CD4-positive, CD25-positive, alpha-beta regulatory T cell (primary cell): ENCODE data around the gene HCN2. TPM values are rescaled to one million over a fixed set of nuclear protein-coding genes. Genes with fewer than 3 reads are reported as not detected.

ENCODE experiments used
- ATAC-seq, 2 donors: fragments of 150-1000 bp; cut with Tn5 transposase; one replicate each; pipeline ENCODE4 v1.10.0; 2021; ENCODE audit warnings: low read depth in 2 of 2, moderate number of reproducible peaks in 2 of 2, moderate library complexity in 1 of 2
- DNase-seq, 3 donors: peaks; one replicate each; pipeline versions ENCODE4 v3.0.0 to v3.0.0-alpha.2; 2012 to 2022; ENCODE audit warnings: mixed read lengths in 1 of 3
- H3K27ac ChIP-seq: one replicate; pipeline ENCODE4 v1.7.0; 2013; ENCODE audit warnings: mild to moderate bottlenecking, low read length; ENCODE audit not compliant: insufficient read depth, poor library complexity, severe bottlenecking
- H3K27me3 ChIP-seq: one replicate; pipeline ENCODE4 v1.7.0; 2013; ENCODE audit warnings: low read length; ENCODE audit not compliant: control insufficient read depth, insufficient read depth
- H3K36me3 ChIP-seq: one replicate; pipeline ENCODE4 v1.7.0; 2013; ENCODE audit warnings: mild to moderate bottlenecking, low read length, moderate library complexity; ENCODE audit not compliant: control insufficient read depth, insufficient read depth
- H3K4me1 ChIP-seq: 2 replicates; pipeline ENCODE4 v1.7.0; 2013; ENCODE audit warnings: mild to moderate bottlenecking, low read length; ENCODE audit not compliant: insufficient read depth, control insufficient read depth, poor library complexity, severe bottlenecking
- H3K4me3 ChIP-seq: one replicate; pipeline ENCODE4 v1.7.0; 2013; ENCODE audit warnings: low read depth, mild to moderate bottlenecking, low read length, moderate library complexity
- H3K9me3 ChIP-seq, 2 experiments: 1 replicate in 1 of 2; 2 replicates in 1 of 2; pipeline ENCODE4 v1.7.0; 2013; ENCODE audit warnings: low read length in 2 of 2, mild to moderate bottlenecking in 1 of 2, moderate library complexity in 1 of 2; ENCODE audit not compliant: control insufficient read depth in 2 of 2
- H3K27ac Mint-ChIP-seq, 3 donors: one replicate each; pipeline ENCODE4 v1.8.0; 2020 to 2022; ENCODE audit warnings: mild to moderate bottlenecking in 3 of 3, mixed read lengths in 3 of 3, moderate library complexity in 2 of 3
- H3K27me3 Mint-ChIP-seq: one replicate; pipeline ENCODE4 v1.8.0; 2022; ENCODE audit warnings: mild to moderate bottlenecking, mixed read lengths
- H3K36me3 Mint-ChIP-seq: one replicate; pipeline ENCODE4 v1.8.0; 2020; ENCODE audit warnings: mixed read lengths
- H3K4me1 Mint-ChIP-seq, 4 donors: one replicate each; pipeline ENCODE4 v1.8.0; 2020 to 2022; ENCODE audit warnings: mixed read lengths in 4 of 4, mild to moderate bottlenecking in 1 of 4
- H3K4me3 Mint-ChIP-seq, 4 donors: one replicate each; pipeline ENCODE4 v1.8.0; 2020 to 2022; ENCODE audit warnings: mild to moderate bottlenecking in 4 of 4, mixed read lengths in 4 of 4, moderate library complexity in 3 of 4
- H3K9me3 Mint-ChIP-seq, 7 donors: one replicate each; pipeline ENCODE4 v1.8.0; 2020 to 2022; ENCODE audit warnings: mixed read lengths in 7 of 7, mild to moderate bottlenecking in 3 of 7, moderate library complexity in 2 of 7
- polyA plus RNA-seq, 4 donors: library from polyadenylated mRNA; unstranded; fragments of 300-500 nt; fragmentation: Illumina TruSeq; gene quantifications; one replicate each; pipeline ENCODE4 v1.2.3, GENCODE V29; 2021
- total RNA-seq: library from RNA; stranded (reverse); gene quantifications from one replicate; pipeline ENCODE4 v1.2.3, GENCODE V29; 2022

HCN2 gene
- total and polyA plus RNA-seq, 5 donors from 2014 or later: 1.2 TPM; not detected in 4

DNA sequence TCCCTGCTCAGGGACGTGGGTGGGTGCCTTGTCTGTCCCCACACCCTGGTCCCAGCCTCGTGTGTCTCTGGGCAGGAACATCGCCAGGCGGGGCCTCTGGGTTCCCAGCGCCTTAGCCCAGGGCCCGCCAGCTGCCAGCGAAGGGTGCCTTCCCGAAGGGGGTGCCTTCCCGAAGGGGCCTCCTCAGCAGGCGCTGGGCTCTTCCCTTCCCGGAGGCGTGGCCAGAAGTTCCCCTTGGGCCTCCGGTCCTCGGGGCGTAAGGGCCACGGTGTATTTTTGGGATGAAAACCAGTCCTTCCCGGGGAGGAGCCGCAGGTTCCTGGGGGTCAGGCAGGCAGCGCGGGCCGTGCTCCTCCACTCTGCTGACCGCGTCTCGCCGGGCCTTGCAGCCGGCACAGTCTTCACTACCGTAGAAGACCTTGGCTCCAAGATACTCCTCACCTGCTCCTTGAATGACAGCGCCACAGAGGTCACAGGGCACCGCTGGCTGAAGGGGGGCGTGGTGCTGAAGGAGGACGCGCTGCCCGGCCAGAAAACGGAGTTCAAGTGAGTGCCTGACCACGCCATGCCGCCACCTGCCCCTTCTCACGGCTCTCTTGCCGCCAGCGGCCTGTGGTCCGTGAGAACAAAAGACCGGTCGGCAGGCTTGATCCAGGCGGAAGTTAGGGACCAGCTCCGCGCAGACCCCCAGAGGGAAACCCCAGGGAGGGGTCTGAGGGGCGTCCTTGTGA, 10.4 kb upstream of the HCN2 start:
- Histone ChIP-seq H3K4me1 (peaks cover 20% of the 10 kb centered on the region), H3K27me3 (no peaks in the 10 kb centered on the region), H3K4me3 (no peak overlapping the region), H3K36me3 (peaks cover 15% of the 10 kb centered on the region), H3K27ac (no peak overlapping the region), H3K9me3 (no peaks in the 10 kb centered on the region)
- Mint-ChIP-seq H3K27ac (no peak overlapping the region), H3K36me3 (no peaks in the 10 kb centered on the region), H3K4me3 (peak overlapping the region in 1 of 4 donors; percentile 41), H3K9me3 (no peaks in the 10 kb centered on the region), H3K4me1 (peaks cover 0 to 27% (median 6%) of the 10 kb centered on the region in 4 donors), H3K27me3 (no peaks in the 10 kb centered on the region)
- ATAC-seq: no peak
- DNase-seq: no peak

DNA sequence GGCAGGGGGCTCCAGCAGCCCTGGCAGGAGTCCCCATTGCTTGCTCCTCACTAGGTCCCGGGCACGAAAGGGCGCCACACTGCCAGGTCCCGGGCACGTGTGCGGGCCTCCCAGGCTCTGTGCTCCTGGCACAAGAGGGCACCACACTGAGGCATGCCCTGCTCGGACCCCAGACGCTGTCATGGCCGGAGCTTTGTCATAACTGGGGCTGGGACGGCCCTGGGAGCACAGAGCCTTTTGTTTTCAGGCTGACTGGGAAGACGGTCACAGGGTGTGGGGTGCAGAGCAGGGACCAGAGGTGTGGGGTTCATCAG, 9.9 kb upstream of the HCN2 start:
- Mint-ChIP-seq H3K9me3 (no peaks in the 10 kb centered on the region), H3K4me1 (peaks cover 0 to 22% (median 3%) of the 10 kb centered on the region in 4 donors), H3K27ac (peak overlapping the region in 1 of 3 donors; percentile 20), H3K4me3 (no peak overlapping the region), H3K27me3 (no peaks in the 10 kb centered on the region), H3K36me3 (no peaks in the 10 kb centered on the region)
- Histone ChIP-seq H3K27me3 (no peaks in the 10 kb centered on the region), H3K36me3 (peaks cover 15% of the 10 kb centered on the region), H3K4me1 (peaks cover 16% of the 10 kb centered on the region), H3K4me3 (no peak overlapping the region), H3K27ac (no peak overlapping the region), H3K9me3 (no peaks in the 10 kb centered on the region)
- ATAC-seq: no peak
- no peak for DNase-seq

GRCh38 chr19:580274-580835, 9.3 kb upstream of the HCN2 start:
- H3K27me3 Mint-ChIP-seq: no peaks in the 10 kb centered on the region

DNA sequence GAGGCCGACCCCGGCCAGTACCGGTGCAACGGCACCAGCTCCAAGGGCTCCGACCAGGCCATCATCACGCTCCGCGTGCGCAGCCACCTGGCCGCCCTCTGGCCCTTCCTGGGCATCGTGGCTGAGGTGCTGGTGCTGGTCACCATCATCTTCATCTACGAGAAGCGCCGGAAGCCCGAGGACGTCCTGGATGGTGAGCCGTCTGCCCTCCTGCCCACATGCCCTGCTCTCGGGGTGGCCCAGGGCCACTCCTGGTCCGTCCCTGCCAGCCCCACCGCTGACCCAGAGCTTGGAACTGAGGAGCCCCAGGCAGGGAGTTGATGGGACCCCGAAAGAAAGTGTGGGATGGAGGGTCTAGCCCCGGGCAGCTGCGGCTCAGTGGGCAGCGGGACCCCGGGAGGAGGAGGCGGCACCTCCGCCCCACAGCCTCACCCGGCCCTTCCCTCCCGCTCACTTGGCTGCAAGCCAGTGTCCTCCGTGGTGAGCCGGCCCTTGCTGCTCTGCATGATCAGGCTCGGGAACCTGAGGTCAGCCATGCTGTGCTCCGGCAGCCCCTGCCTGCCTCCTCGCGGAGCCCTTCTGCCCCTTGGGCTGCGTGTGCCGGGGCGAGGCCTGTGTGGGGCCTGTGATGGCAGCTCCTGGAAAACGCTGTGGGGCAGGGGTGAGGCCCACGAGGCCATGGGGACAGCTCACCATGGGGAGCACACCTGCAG, 8.1 kb upstream of the HCN2 start:
- peaks cover 0 to 13% (median 0%) of the 10 kb centered on the region in 4 donors for H3K4me1 Mint-ChIP-seq
- H3K4me1 ChIP-seq: peaks cover 3% of the 10 kb centered on the region
- no peak overlapping the region for H3K4me3 ChIP-seq
- no peaks in the 10 kb centered on the region for H3K36me3 Mint-ChIP-seq
- peaks cover 15% of the 10 kb centered on the region for H3K36me3 ChIP-seq
- no peak overlapping the region for H3K4me3 Mint-ChIP-seq
- DNase-seq: no peak
- H3K27ac ChIP-seq: no peak overlapping the region
- no peaks in the 10 kb centered on the region for H3K9me3 ChIP-seq
- no peak for ATAC-seq
- no peaks in the 10 kb centered on the region for H3K9me3 Mint-ChIP-seq
- no peak overlapping the region for H3K27ac Mint-ChIP-seq
- no peaks in the 10 kb centered on the region for H3K27me3 ChIP-seq
- peaks cover 7% of the 10 kb centered on the region for H3K27me3 Mint-ChIP-seq

More at GRCh38 chr19:580274-580835, 9.3 kb upstream of the HCN2 start:
- Histone ChIP-seq H3K27me3 (no peaks in the 10 kb centered on the region), H3K4me1 (peaks cover 11% of the 10 kb centered on the region), H3K36me3 (peaks cover 15% of the 10 kb centered on the region), H3K27ac (no peak overlapping the region), H3K4me3 (no peak overlapping the region), H3K9me3 (no peaks in the 10 kb centered on the region)
- Mint-ChIP-seq H3K9me3 (no peaks in the 10 kb centered on the region), H3K4me3 (no peak overlapping the region), H3K4me1 (peaks cover 0 to 19% (median 0%) of the 10 kb centered on the region in 4 donors), H3K27ac (no peak overlapping the region), H3K36me3 (no peaks in the 10 kb centered on the region)
- DNase-seq (no peak), ATAC-seq (no peak)

DNA sequence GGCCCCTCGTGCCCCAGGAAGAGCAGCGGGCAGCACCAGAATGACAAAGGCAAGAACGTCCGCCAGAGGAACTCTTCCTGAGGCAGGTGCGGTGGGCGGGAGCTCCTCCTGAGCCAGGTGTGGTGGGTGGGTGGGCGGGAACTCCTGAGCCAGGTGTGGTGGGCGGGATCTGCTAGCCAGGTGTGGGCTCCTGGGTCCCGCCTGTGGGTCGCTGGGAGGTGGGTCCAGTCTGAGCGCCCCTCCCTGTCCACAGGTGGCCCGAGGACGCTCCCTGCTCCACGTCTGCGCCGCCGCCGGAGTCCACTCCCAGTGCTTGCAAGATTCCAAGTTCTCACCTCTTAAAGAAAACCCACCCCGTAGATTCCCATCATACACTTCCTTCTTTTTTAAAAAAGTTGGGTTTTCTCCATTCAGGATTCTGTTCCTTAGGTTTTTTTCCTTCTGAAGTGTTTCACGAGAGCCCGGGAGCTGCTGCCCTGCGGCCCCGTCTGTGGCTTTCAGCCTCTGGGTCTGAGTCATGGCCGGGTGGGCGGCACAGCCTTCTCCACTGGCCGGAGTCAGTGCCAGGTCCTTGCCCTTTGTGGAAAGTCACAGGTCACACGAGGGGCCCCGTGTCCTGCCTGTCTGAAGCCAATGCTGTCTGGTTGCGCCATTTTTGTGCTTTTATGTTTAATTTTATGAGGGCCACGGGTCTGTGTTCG, 7.0 kb upstream of the HCN2 start:
- Mint-ChIP-seq H3K27ac (no peak overlapping the region), H3K9me3 (no peaks in the 10 kb centered on the region), H3K27me3 (peaks cover 17% of the 10 kb centered on the region), H3K36me3 (no peaks in the 10 kb centered on the region), H3K4me1 (peaks cover 0 to 6% (median 0%) of the 10 kb centered on the region in 4 donors), H3K4me3 (no peak overlapping the region)
- H3K4me3 ChIP-seq: no peak overlapping the region
- DNase-seq (no peak), ATAC-seq (no peak)
- H3K36me3 ChIP-seq: peaks cover 15% of the 10 kb centered on the region
- no peaks in the 10 kb centered on the region for H3K9me3 ChIP-seq
- H3K27ac ChIP-seq: no peak overlapping the region
- peaks cover 3% of the 10 kb centered on the region for H3K4me1 ChIP-seq
- no peaks in the 10 kb centered on the region for H3K27me3 ChIP-seq

GRCh38 chr19:583198-583967, 6.3 kb upstream of the HCN2 start:
- Histone ChIP-seq H3K4me1 (peaks cover 7% of the 10 kb centered on the region), H3K9me3 (no peaks in the 10 kb centered on the region), H3K4me3 (no peak overlapping the region), H3K27me3 (no peaks in the 10 kb centered on the region), H3K27ac (no peak overlapping the region), H3K36me3 (peaks cover 15% of the 10 kb centered on the region)
- Mint-ChIP-seq H3K27ac (no peak overlapping the region), H3K9me3 (no peaks in the 10 kb centered on the region), H3K36me3 (no peaks in the 10 kb centered on the region), H3K4me3 (peak overlapping the region in 1 of 4 donors; percentile 31), H3K4me1 (peaks cover 0 to 8% (median 0%) of the 10 kb centered on the region in 4 donors), H3K27me3 (peaks cover 17% of the 10 kb centered on the region)
- ATAC-seq (no peak), DNase-seq (no peak)

DNA sequence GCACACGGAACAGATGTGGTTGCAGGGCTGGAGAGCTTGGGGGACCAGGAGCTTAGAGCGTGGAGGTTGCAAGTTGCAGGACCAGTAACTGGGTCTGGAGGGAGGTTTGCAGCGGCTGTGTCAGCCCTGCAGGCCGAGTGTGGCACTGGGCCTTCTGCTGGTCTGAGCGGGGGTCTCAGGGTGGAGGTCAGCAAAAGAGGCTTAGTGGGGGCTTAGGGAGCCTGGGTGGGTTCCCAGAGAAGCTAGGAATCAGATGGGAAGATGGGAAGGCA, 5.8 kb upstream of the HCN2 start:
- DNase-seq (no peak), ATAC-seq (no peak)
- Histone ChIP-seq H3K4me1 (peaks cover 13% of the 10 kb centered on the region), H3K4me3 (no peak overlapping the region), H3K27ac (no peak overlapping the region), H3K27me3 (no peaks in the 10 kb centered on the region), H3K36me3 (peaks cover 15% of the 10 kb centered on the region), H3K9me3 (no peaks in the 10 kb centered on the region)
- Mint-ChIP-seq H3K4me1 (peaks cover 0 to 12% (median 0%) of the 10 kb centered on the region in 4 donors), H3K27me3 (peaks cover 17% of the 10 kb centered on the region), H3K9me3 (no peaks in the 10 kb centered on the region), H3K36me3 (no peaks in the 10 kb centered on the region), H3K4me3 (peak overlapping the region in 2 of 4 donors; percentile 31 to 54), H3K27ac (no peak overlapping the region)
